B cell (primary cell): ENCODE measurements around the gene ITPKC. TPM values are rescaled to one million over a fixed set of nuclear protein-coding genes. Genes with fewer than 3 reads are reported as not detected.
"Not testable (repeated sequence)": the region's sequence is repeated elsewhere in the genome, so short reads cannot be mapped to it uniquely, and the experiment has no call there.

Experiments used
- ATAC-seq: fragments of 200-7000 bp; cut with Tn5 transposase; one replicate; pipeline ENCODE4 v1.10.0; 2021; ENCODE audit warnings: low read depth, mild to moderate bottlenecking, moderate number of reproducible peaks, moderate library complexity
- CTCF ChIA-PET: fragments of 350-600 bp; sonication (Branson Sonifier 250); formaldehyde crosslinking; loops from one replicate; lab custom pipeline; 2021; ENCODE audit warnings: antibody characterized with exemption, inconsistent platforms; lab: Charles Lee
- POLR2A ChIA-PET: fragments of 350-600 bp; sonication (Branson Sonifier 250); formaldehyde crosslinking; loops from one replicate; lab custom pipeline; 2021; ENCODE audit warnings: antibody characterized with exemption; lab: Charles Lee
- DNase-seq: peaks from one replicate; pipeline ENCODE4 v3.0.0; 2013
- H2AFZ ChIP-seq: 2 replicates; pipeline ENCODE4 v1.6.1; 2012; ENCODE audit warnings: mild to moderate bottlenecking, low read depth, low read length; ENCODE audit not compliant: insufficient read depth, poor library complexity, severe bottlenecking
- H3K27ac ChIP-seq, 2 donors: 1 replicate in 1 of 2; 2 replicates in 1 of 2; pipeline ENCODE4 v1.5.1; 2012 to 2013; ENCODE audit warnings: low read length in 2 of 2, mild to moderate bottlenecking in 2 of 2, moderate library complexity in 1 of 2
- H3K27me3 ChIP-seq, 4 experiments: fragments of 200-600 bp in 1 of 4; sonication (generic) in 1 of 4; replicated peaks in 1 of 4; 1 replicate in 2 of 4; 2 replicates in 2 of 4; pipeline versions ENCODE4 v1.6.1 to v1.7.0; 2013 to 2016; ENCODE audit warnings: low read length in 3 of 4, mild to moderate bottlenecking in 2 of 4, mixed read lengths in 1 of 4, moderate library complexity in 1 of 4; ENCODE audit not compliant: insufficient read depth in 4 of 4, control insufficient read depth in 3 of 4; ENCODE audit errors: control extremely low read depth in 1 of 4
- H3K36me3 ChIP-seq, 2 experiments: replicated peaks in 1 of 2; 1 replicate in 1 of 2; 2 replicates in 1 of 2; pipeline versions ENCODE4 v1.6.1 to v1.7.1; 2013; ENCODE audit warnings: low read length in 1 of 2; ENCODE audit not compliant: insufficient read depth in 2 of 2, control insufficient read depth in 1 of 2; ENCODE audit errors: control extremely low read depth in 1 of 2, extremely low read depth in 1 of 2
- H3K4me1 ChIP-seq, 2 donors: fragments of 200-600 bp in 1 of 2; sonication (generic) in 1 of 2; 1 replicate in 1 of 2; 2 replicates in 1 of 2; pipeline versions ENCODE4 v1.5.1 to v1.6.1; 2013 to 2017; ENCODE audit warnings: low read length in 2 of 2; ENCODE audit not compliant: control insufficient read depth in 2 of 2, insufficient read depth in 2 of 2
- H3K4me2 ChIP-seq: replicated peaks from 2 replicates; pipeline ENCODE3; 2012; ENCODE audit warnings: mild to moderate bottlenecking, low read depth, low read length; ENCODE audit not compliant: poor library complexity, severe bottlenecking
- H3K4me3 ChIP-seq, 5 experiments: fragments of 200-600 bp in 1 of 5; sonication (generic) in 1 of 5; 1 replicate in 3 of 5; 2 replicates in 2 of 5; pipeline versions ENCODE4 v1.5.1 to v1.7.0; 2011 to 2016; ENCODE audit warnings: low read length in 4 of 5, mild to moderate bottlenecking in 4 of 5, low read depth in 2 of 5, control low read depth in 1 of 5, moderate library complexity in 1 of 5; ENCODE audit not compliant: insufficient read depth in 1 of 5; ENCODE audit errors: control extremely low read depth in 1 of 5, extremely low read depth in 1 of 5
- H3K79me2 ChIP-seq: fragments of 200-600 bp; sonication (generic); one replicate; pipeline ENCODE4 v1.6.0; 2016; ENCODE audit warnings: low read length; ENCODE audit not compliant: control insufficient read depth, insufficient read depth
- H3K9ac ChIP-seq: fragments of 200-600 bp; sonication (generic); 2 replicates; pipeline ENCODE4 v1.6.1; 2017; ENCODE audit warnings: mild to moderate bottlenecking, low read length, moderate library complexity
- H3K9me3 ChIP-seq, 3 donors: one replicate each; pipeline versions ENCODE4 v1.6.1 to v1.7.1; 2013; ENCODE audit warnings: low read length in 2 of 3; ENCODE audit not compliant: control insufficient read depth in 2 of 3, insufficient read depth in 1 of 3; ENCODE audit errors: control extremely low read depth in 1 of 3
- H4K20me1 ChIP-seq: 2 replicates; pipeline ENCODE4 v1.6.0; 2012; ENCODE audit warnings: mild to moderate bottlenecking, low read length; ENCODE audit not compliant: insufficient read depth, control insufficient read depth, poor library complexity, severe bottlenecking
- H3K27ac Mint-ChIP-seq: one replicate; pipeline ENCODE4 v1.8.0; 2021; ENCODE audit warnings: mixed read lengths
- H3K27me3 Mint-ChIP-seq: one replicate; pipeline ENCODE4 v1.8.0; 2021; ENCODE audit warnings: mixed read lengths
- H3K4me1 Mint-ChIP-seq: one replicate; pipeline ENCODE4 v1.8.0; 2021; ENCODE audit warnings: mixed read lengths
- H3K4me3 Mint-ChIP-seq: one replicate; pipeline ENCODE4 v1.8.0; 2021; ENCODE audit warnings: mixed read lengths
- H3K9me3 Mint-ChIP-seq: one replicate; pipeline ENCODE4 v1.8.0; 2022; ENCODE audit warnings: mixed read lengths; ENCODE audit not compliant: insufficient read depth
- EZH2 ChIP-seq: IDR thresholded peaks from 2 replicates; pipeline ENCODE4 v1.6.1; 2012; ENCODE audit warnings: borderline replicate concordance, low read depth, mild to moderate bottlenecking, moderate library complexity, low read length; ENCODE audit not compliant: insufficient read depth, poor library complexity, severe bottlenecking
- WGBS: methylation state at CpG from one replicate; pipeline ENCODE4 v1.1.5; 2013; ENCODE audit warnings: missing lambda C conversion rate; ENCODE audit not compliant: insufficient coverage; 5-methylcytosine and 5-hydroxymethylcytosine counted together
- intact Hi-C: fragments of 100-400 bp; cut with micrococcal nuclease; formaldehyde crosslinking; loops from one replicate; pipeline ENCODE4 v1.10.0; 2022
- polyA plus RNA-seq: library from polyadenylated mRNA; depleted of rRNA; stranded (reverse); fragments of >200 nt; gene quantifications from 2 replicates; pipeline ENCODE4 v1.2.3, GENCODE V29; 2012
- total RNA-seq, 2 donors: library from RNA; stranded (reverse); fragments of 120-200 nt in 1 of 2; gene quantifications; 1 replicate in 1 of 2; 2 replicates in 1 of 2; pipeline versions ENCODE4 v1.2.3 to v1.2.4, GENCODE V29; 2013 to 2022
- TF ChIP-seq, protein P1 (sequence below): fragments of 200-600 bp; IDR thresholded peaks from one replicate; pipeline ENCODE4 v1.8.0; 2022; ENCODE audit warnings: antibody characterized with exemption, mild to moderate bottlenecking

ITPKC gene
- total and polyA plus RNA-seq, 2 donors (not counting 1 experiment from before 2014, with no cell fraction given): 8.7 to 16.0 TPM

DNA sequence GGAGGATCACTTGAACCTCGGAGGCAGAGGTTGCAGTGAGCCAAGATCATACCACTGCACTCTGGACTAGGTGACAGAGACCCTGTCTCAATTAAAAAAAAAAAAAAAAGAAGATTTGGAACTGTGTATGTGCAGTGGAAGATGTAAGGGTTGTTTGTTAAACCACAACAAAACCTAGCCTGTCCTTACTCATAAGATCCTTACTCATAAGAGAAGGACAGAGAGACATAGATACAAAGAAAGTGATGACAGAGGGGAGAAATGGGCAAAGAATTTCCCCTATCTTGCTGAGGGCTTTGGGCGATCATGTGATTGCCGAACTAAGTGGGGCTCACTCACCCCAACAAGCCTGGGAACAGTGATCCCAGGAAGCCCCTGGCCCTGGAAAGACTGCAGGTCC is 7.9 kb downstream of the ITPKC start:
- Histone ChIP-seq H3K27ac (no peak overlapping the region), H2AFZ (no peak overlapping the region), H3K9me3 (peaks cover 0 to 3% (median 0%) of the 10 kb centered on the region in 3 donors), H3K79me2 (peaks cover 40% of the 10 kb centered on the region), H3K4me1 (peaks cover under 1 to 9% of the 10 kb centered on the region in 2 donors), H3K9ac (no peak overlapping the region), H3K27me3 (no peaks in the 10 kb centered on the region), H4K20me1 (peaks cover 14% of the 10 kb centered on the region), H3K4me3 (no peak overlapping the region), H3K36me3 (peaks cover 0 to 37% of the 10 kb centered on the region in 2 experiments), H3K4me2 (no peak overlapping the region)
- no peak overlapping the region for H3K27ac Mint-ChIP-seq
- WGBS: 100% methylated on average over 3 of the region's 3 CpGs
- H3K4me1 Mint-ChIP-seq: peaks cover 25% of the 10 kb centered on the region
- H3K9me3 Mint-ChIP-seq: no peaks in the 10 kb centered on the region
- H3K4me3 Mint-ChIP-seq: no peak overlapping the region
- ATAC-seq (no peak), DNase-seq (no peak)
- intact Hi-C loops: no loop called here
- ChIA-PET POLR2A (no interaction called here), CTCF (no interaction called here)
- TF ChIP-seq, protein P1, sequence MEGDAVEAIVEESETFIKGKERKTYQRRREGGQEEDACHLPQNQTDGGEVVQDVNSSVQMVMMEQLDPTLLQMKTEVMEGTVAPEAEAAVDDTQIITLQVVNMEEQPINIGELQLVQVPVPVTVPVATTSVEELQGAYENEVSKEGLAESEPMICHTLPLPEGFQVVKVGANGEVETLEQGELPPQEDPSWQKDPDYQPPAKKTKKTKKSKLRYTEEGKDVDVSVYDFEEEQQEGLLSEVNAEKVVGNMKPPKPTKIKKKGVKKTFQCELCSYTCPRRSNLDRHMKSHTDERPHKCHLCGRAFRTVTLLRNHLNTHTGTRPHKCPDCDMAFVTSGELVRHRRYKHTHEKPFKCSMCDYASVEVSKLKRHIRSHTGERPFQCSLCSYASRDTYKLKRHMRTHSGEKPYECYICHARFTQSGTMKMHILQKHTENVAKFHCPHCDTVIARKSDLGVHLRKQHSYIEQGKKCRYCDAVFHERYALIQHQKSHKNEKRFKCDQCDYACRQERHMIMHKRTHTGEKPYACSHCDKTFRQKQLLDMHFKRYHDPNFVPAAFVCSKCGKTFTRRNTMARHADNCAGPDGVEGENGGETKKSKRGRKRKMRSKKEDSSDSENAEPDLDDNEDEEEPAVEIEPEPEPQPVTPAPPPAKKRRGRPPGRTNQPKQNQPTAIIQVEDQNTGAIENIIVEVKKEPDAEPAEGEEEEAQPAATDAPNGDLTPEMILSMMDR: no peak
- TF ChIP-seq EZH2: no peak
- no peaks in the 10 kb centered on the region for H3K27me3 Mint-ChIP-seq

GRCh38 chr19:40726279-40726678 is 9.4 kb downstream of the ITPKC start:
- no peak for TF ChIP-seq EZH2
- TF ChIP-seq, protein P1: no peak
- peaks cover 14% of the 10 kb centered on the region for H4K20me1 ChIP-seq
- H3K36me3 ChIP-seq: peaks cover 0 to 46% of the 10 kb centered on the region in 2 experiments
- peaks cover 27% of the 10 kb centered on the region for H3K79me2 ChIP-seq
- CTCF ChIA-PET: no interaction called here
- ATAC-seq (no peak), DNase-seq (no peak)
- Mint-ChIP-seq H3K4me3 (no peak overlapping the region), H3K27ac (no peak overlapping the region), H3K27me3 (no peaks in the 10 kb centered on the region), H3K9me3 (no peaks in the 10 kb centered on the region), H3K4me1 (peaks cover 14% of the 10 kb centered on the region)
- H3K27ac ChIP-seq: no peak overlapping the region
- POLR2A ChIA-PET: no interaction called here
- peaks cover 0 to 3% (median 0%) of the 10 kb centered on the region in 3 donors for H3K9me3 ChIP-seq
- H3K27me3 ChIP-seq: no peaks in the 10 kb centered on the region
- no peaks in the 10 kb centered on the region for H3K4me1 ChIP-seq
- no peak overlapping the region for H3K9ac ChIP-seq
- H2AFZ ChIP-seq: no peak overlapping the region
- WGBS: no CpG with 5 or more reads among the region's 4 CpGs
- intact Hi-C loops: no loop called here
- no peak overlapping the region for H3K4me2 ChIP-seq
- no peak overlapping the region for H3K4me3 ChIP-seq

GRCh38 chr19:40730065-40730464 is 13.2 kb downstream of the ITPKC start:
- H3K27ac Mint-ChIP-seq, H3K4me3 Mint-ChIP-seq, H3K9me3 ChIP-seq, POLR2A ChIA-PET, H3K4me3 ChIP-seq, intact Hi-C loops, H3K9me3 Mint-ChIP-seq, H3K27ac ChIP-seq, H4K20me1 ChIP-seq, H3K9ac ChIP-seq, DNase-seq, ATAC-seq, H3K79me2 ChIP-seq, H3K27me3 ChIP-seq, H3K4me2 ChIP-seq, H3K4me1 Mint-ChIP-seq, H2AFZ ChIP-seq, H3K4me1 ChIP-seq, H3K27me3 Mint-ChIP-seq: not testable (repeated sequence)
- H3K36me3 ChIP-seq: peaks cover 0 to 60% of the 10 kb centered on the region in 2 experiments
- CTCF ChIA-PET: interaction anchor here (0.7 to 1.6 kb wide), 4 partner anchors 11 to 89 kb away, joined by 3 to 5 read pairs (median 4); no protein-coding TSS in a partner anchor
- 93% methylated on average over 3 of the region's 5 CpGs for WGBS
